ENCODE data around the gene SRSF3.

DNA sequence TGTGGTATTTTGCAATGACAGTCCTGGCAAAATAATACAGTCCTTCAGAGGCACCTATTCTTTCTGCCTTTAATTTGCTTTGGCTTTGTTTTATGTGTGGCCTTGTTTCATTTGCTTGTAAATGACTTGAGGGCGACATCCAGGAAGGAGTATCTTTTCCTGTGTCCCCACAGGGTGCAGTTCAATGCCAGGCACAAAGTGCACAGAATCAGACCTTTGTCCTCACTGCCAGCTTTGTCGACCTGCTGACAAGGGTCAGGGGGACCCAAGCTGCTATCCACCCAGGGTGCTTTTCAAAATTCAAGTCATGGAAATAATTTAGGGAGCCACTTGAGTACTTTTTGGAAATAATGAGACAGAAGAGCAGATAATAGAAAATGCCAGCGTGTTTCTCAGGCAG lies 47.4 kb downstream of the SRSF3 start:
- TF ChIP-seq POLR2AphosphoS5 (IDR thresholded peaks at IDR 0.05): no peak
- no peak for TF ChIP-seq POLR2A (IDR thresholded peaks at IDR 0.05)
- TF ChIP-seq, protein P1, sequence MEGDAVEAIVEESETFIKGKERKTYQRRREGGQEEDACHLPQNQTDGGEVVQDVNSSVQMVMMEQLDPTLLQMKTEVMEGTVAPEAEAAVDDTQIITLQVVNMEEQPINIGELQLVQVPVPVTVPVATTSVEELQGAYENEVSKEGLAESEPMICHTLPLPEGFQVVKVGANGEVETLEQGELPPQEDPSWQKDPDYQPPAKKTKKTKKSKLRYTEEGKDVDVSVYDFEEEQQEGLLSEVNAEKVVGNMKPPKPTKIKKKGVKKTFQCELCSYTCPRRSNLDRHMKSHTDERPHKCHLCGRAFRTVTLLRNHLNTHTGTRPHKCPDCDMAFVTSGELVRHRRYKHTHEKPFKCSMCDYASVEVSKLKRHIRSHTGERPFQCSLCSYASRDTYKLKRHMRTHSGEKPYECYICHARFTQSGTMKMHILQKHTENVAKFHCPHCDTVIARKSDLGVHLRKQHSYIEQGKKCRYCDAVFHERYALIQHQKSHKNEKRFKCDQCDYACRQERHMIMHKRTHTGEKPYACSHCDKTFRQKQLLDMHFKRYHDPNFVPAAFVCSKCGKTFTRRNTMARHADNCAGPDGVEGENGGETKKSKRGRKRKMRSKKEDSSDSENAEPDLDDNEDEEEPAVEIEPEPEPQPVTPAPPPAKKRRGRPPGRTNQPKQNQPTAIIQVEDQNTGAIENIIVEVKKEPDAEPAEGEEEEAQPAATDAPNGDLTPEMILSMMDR (IDR thresholded peaks at IDR 0.05): no peak

All from gastroesophageal sphincter (tissue), 3 donors.